ENCODE measurements around the gene PAEP.
"Not testable (repeated sequence)": the region's sequence is repeated elsewhere in the genome, so short reads cannot be mapped to it uniquely, and the experiment has no call there.

The PAEP gene

DNA sequence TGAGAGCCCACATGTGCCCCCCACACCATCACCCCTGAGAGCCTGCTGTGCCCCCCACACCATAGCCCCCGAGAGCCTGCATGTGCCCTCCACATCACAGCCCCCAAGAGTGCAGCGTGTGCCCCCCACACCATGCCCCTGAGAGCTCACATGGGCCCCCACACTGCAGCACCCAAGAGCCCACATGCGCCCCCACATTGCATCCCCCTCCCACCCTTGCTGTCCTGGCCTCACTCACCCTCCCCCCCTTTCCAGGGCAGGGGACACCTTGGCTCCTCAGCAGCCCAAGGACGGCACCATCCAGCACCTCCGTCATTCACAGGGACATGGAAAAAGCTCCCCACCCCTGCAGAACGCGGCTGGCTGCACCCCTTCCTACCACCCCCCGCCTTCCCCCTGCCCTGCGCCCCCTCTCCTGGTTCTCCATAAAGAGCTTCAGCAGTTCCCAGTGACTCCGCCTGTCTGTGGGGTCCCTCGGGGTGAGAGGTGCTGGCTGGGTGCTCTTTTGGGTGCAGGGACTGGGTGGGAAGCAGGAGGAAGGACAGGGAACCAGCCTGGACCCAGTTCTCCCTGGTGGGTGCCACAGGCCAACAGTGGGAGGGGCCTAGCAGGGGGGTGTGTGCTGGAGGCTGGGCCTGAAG is 35.3 kb upstream of the PAEP start:
- DNase-seq (ENCODE audit: low spot score) = no peak

DNA sequence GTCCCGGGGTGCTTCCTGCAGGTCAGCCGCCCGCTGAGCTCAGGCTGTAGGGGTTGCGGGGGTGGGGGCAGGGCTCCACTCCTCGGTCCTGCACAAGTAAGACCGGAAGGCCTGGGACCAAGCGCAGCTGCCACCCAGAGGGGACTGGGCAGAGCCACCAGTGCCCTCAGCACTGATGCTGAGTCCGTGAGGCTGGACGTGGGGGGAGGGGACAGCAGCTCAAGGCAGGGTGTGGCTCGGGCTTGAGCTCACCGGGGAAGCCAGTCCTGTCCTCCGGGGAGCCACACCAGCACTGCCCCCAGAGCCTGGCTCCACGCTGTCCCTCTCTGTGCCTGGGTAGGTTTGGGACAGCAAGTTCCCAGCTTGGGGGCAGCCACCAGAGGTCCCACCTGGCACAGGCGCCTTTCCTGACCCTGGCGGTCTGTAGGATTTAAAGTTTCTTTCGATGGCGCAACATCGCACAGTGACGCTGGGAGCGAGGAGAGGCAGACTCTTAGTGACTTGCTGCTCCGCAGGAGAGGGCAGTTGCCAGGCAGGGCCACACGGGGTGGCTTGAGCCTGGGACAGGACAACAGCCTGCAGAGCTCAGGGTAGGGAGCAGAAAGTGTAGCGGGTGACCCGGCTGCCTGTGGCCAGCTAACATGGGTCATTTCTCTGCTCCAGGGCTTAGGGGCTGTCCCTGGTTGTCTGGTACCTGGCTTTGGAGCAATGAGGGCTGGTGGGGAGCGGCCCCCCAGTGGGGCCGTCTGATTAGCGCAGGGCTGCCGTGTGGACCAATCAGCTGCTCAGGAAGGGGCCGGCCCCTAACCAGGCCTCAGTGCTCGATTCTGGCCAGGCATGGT is 34.6 kb upstream of the PAEP start:
- no peak for DNase-seq (ENCODE audit: low spot score)

DNA sequence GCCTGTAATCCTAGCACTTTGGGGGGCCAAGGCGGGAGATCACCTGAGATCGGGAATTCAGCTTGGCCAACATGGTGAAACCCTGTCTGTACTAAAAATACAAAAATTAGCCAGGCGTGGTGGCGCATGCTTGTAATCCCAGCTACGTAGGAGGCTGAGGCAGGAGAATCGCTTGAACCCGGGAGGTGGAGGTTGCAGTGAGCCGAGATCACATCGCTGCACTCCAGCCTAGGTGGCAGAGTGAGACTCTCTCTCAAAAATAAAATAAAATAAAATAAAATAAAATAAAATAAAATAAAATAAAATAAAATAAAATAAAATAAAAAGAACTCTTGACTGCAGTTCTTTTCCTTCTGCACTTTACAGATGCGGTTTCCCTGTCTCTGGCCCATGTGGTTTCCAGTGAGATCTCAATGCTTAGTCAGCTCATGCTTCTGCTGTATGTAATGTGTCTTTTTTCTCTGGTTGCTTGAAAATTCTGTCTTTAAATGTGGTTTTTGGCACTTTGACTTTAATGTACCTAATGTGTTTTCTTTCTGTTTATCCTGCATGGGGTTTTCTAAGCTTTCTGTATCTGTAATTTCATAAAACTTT is 32.6 kb upstream of the PAEP start:
- not testable (repeated sequence) for DNase-seq (ENCODE audit: low spot score)

DNA sequence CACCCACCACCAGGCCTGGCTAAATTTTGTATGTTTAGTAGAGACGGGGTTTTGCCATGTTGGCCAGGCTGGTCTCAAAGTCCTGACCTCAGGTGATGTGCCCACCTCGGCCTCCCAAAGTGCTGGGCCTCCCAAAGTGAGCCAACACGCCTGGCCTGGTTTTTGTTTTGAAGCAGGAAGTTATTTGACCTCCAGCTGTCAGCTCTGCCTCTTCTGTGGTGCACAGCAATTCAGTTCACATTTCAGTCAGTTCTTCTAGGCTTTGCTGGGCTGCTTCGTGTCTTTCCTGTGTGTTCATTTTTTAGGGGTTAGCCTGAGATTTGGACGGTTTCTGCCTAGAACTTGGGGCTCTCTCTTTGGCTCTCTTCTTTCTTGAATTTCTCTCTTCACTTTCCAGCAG is 31.4 kb upstream of the PAEP start:
- no peak for DNase-seq (ENCODE audit: low spot score)

DNA sequence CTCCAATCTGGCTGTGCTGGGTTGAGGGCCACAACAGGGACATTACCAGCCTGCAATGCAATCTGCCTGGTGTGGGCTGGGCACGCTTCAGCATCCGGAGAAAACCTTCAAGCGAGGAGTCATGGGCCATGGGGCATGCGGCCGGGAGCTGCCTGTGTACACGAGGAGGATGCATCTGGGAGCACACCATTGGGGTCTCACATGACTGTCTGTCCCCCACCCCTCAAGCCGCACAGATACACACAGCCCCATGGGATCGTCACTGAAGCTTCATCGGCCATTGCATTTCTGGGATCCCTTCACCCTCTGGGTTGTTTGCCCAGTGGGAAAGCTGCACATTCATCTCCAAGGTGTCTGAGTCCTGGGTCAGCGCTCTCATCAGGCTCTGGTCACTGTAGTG is 30.5 kb upstream of the PAEP start:
- no peak for DNase-seq (ENCODE audit: low spot score)

DNA sequence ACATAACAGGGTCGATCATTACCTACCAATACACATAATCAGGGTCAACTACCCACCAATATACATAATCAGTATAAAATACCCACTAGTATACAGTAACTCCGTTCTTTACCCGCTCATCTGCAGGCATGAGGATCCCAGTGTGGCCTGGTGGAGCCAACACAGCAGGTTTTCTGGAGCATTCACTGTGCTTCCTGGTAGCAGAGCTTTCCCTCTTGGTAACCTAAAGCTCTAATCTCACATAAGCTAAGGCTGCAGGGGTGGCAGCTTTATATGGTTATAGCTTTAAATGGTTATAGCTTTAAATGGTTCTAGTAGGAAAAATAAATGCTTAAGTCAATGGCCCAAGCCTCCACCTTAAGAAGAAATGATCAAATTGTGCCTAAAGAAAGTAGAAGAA is 28.4 kb upstream of the PAEP start:
- no peak for DNase-seq (ENCODE audit: low spot score)

DNA sequence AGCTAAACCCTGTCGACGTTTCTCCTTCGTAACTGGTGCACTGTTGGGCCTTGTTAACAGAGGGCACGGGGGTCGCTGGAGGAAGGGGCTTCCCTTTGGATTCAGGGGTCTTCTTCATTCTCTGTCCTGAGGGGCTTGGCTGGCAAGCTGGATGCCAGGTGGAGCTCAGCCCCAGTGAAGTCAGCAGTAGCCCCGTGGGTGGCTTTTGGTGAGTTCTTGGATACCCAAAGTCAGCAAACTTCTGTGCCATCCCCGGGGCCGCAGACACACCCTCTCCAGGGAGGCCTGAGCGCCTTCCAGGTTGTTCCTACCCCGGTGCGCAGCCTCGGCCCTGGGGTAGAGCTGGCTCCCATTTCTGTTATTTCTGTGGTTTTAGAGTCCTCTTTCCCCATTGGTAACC is 27.9 kb upstream of the PAEP start:
- DNase-seq (ENCODE audit: low spot score) = no peak

DNA sequence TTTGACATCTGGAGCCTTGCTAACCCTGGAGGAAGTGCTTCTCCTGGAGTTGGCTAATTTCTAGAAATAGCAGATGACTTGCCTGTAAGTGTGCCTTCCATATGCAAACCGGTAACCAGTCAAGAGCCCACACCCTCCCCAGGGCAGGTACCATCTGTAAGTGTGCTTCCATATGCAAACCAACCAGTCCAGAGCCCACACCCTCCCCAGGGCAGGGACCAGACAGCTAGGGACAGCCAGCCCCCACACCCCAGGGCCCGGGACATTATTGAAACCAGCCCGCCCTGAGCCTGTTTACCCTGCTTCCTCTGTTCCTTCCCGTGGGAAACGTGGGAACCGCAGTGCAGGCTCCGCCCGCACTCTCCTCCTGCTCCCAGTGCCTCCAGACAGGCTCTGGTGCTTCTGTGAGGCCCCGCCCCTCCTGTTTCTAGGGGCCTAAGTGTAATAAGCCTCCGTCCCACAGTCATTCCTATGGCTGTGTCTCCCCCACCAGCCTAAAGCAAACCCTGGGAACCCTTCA is 27.3 kb upstream of the PAEP start:
- DNase-seq (ENCODE audit: low spot score) = not testable (repeated sequence)

DNA sequence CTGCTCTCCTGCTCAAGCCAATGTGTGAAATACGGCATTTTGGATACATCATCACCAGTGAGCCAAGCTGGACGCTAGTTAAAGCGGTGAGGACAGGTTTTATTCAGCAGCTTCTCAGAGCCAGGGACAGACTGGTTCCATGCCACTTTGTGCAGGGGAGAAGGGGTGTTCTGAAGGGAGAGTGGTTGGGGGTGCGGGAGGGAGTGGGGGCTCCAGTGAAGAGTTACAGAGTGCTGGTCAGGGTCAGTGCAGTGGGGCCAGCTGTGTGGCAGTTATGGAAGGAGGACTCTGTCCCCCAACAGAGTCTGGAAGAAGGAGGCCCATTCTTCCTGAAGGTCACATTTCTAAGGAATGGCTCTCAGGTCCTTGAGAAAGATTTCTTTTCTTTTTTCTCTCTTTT is 26.7 kb upstream of the PAEP start:
- not testable (repeated sequence) for DNase-seq (ENCODE audit: low spot score)

DNA sequence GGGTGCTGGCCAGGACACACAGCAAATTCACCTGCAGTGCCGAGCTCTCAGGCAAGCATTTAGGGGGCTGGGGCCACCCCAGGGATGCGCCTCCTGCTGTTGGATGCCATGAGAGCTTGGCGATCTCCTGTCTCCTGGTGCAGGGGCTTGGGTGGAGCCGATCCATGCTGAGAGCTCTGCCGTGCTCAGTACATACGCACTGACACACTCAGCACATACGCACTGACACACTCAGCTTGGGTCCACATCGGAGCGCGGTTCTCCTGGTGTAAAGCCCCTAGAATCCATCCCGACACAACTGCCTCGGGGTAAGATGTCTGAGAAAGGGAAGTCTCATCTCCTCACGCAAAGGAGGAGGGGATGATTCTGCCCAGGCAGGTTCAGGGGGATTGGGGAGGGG is 25.9 kb upstream of the PAEP start:
- DNase-seq (ENCODE audit: low spot score) = not testable (repeated sequence)

DNA sequence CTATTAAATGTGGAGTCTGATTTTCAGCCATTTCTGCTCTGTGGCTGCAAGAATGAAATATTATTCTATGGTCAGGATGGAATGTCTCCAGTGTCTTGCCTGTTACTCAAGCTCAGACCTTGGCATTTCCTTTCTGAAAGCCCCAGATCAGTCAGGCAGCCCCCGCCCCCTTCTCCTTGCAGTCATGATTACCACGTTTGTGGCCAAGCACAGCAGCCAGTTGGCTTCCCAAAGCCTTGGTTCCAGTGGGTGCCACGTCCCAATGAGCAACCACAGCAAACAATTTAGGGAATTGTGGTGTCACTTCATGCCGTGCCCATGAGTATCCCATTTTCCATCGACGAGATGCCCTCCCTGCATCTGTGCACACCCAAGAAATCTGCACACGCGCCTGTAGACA is 25.3 kb upstream of the PAEP start:
- DNase-seq (ENCODE audit: low spot score) = no peak

DNA sequence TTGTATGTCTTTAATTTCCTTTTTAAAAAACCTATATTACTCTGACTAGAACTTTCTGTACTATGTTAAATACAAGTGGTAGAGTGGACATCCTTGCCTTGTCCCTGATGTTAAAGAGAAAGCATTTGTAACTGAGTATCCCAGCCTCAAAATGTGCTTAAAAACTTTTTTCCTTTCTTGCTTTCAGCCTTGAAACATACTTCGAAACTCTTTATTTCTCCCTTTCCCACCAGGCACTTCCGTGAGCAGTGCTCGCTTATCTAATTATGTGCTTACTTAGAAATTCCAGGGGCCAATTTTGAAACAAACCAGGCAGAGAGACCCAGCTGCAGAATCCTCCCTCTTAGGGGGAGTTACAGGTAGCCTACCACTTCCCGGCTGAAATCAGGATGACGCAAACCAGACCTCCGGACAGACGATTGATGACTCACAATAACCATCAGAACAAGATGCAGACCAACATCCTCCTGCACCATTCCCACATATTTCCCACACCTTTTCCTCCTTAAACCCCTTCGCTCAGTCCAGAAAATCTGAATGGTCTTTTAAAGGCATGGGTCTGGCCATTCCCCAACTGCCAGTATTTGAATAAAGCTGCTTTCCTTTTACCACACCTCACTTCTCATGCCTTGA is 18.2 kb upstream of the PAEP start:
- DNase-seq (ENCODE audit: low spot score) = not testable (repeated sequence)

DNA sequence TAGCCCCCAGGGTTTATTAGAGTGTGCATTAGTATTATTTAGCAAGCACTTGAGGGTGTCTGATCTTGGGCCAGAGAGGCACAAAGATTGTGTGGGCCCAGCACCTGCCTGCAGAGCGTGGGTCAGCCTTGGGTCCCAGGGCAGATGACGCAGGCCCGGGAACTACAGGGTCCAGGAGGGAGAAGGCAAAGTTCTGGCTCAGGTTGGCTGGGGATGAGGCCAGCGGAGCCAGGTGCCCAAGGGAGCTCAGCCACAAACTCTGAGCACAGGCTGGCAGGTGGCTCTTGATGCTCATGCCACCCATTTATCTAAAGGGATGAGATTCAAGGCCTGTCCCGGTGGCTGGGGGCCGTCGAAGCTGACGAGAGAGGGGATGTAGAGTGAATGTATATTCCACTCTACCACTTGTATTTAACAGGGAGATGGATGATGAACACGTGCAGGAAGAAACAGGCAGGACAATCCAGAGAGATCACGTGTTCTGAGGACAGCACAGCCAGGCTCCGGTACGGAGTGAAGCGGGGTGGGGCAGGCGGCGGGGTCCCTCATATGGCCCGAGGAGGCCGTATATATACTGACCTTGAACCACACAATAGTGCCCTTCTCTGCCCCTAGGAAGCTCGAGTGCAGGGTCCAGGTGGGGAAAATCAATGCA is 16.4 kb upstream of the PAEP start:
- DNase-seq (ENCODE audit: low spot score) = no peak

DNA sequence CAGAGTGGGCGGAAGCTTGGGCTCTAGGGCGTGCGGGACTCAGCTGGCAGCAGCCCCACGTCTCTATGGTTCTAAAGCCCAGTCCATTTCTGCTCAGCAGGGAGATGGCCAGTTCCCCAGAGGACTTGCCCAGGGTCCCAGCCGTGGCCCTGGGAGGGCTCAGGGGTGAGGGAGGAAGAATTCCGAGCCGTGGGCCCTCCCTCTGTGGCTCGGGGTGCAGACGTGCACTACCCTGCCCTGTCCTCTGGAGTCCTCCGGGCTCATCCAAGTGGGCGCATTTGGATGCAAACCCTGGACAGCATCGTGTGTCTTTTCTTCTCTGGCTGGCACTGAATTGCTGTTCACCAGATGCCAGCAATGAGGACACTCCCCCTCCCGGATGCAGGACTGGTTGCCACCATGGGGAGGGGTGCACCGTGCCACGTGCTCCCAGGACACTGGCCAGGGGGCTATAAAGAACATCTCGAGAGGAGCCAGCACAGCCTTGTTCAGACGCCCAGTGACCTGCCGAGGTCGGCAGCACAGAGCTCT is 15.8 kb upstream of the PAEP start, which contains the start of gene OBP2A:
OBP2A (plus strand) TSS at position 481 of the 531 bp plus-strand sequence. CDS start 55 bp downstream, outside the sequence.
- DNase-seq (ENCODE audit: low spot score) = not testable (repeated sequence)

DNA sequence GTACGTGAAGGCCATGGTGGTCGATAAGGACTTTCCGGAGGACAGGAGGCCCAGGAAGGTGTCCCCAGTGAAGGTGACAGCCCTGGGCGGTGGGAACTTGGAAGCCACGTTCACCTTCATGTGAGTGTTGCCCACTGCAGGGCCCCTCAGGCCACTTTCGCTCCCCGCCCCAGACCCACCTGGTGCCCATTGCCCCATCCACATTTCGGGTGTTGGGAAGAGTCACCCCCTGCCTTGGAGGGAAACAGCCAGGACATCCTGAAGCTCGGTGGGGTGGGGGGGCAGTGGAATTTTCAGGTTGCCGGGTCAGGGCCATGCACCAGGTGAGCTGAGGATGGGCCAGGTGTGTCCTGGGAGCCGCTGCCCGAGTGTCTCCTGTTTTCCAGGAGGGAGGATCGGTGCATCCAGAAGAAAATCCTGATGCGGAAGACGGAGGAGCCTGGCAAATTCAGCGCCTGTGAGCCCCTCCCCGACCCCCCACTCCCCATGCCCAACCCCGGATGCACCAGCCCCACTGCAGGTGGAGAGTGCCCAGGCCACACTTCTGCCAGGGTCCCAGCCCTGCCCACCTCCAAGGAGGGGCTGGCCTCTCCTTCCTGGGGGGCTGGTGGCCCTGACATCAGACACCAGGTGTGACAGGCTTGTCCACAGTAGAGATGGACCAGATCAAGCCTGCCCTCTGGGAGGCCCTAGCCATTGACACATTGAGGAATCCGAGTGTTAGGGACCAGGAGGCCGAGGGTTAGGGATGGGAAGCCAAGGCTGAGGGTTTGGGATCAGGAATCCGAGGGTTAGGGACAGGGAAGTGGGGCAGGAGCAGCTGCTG is 14.6 kb upstream of the PAEP start:
- not testable (repeated sequence) for DNase-seq (ENCODE audit: low spot score)

DNA sequence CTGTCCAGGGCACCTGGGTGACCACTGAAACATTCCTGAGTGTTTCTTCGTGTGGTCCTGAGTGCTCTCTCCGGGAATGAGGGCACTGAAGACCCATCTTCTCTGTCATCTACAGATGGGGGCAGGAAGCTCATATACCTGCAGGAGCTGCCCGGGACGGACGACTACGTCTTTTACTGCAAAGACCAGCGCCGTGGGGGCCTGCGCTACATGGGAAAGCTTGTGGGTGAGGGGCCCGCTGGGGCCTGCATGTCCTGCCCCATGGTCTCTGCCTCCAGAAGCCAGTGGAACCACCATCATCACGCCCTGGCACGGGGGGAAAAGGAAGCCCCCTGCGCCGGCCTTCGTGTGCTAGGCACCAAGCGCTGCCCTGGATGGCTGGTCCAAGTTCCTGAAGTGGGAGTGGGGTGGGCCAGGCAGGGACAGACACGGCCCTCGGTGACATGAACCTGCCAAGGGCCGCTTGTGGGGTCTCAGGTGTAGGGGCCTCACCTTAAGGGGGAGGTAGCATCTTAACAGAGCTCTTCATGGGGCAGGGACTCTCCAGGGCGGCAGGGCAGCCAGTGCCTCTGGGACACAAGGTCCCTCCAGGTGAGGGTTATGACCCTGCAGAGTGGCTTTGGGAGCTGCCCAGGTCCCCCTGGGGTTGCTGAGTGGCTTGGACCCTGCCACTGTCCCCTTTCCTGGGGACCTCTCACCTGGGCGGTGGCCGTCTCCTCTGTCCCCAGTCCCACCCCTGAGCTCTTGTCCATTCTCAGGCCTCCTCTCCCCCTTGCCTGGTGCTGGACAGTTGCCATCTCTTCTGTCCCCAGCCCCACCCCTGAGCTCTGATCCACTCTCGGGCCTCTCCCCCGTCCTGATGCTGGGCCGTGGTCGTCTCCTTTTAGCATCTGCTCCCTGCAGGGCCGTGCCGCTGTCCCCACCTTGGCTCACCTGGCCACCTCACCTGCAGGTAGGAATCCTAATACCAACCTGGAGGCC is 13.5 kb upstream of the PAEP start:
- DNase-seq (ENCODE audit: low spot score) = no peak

DNA sequence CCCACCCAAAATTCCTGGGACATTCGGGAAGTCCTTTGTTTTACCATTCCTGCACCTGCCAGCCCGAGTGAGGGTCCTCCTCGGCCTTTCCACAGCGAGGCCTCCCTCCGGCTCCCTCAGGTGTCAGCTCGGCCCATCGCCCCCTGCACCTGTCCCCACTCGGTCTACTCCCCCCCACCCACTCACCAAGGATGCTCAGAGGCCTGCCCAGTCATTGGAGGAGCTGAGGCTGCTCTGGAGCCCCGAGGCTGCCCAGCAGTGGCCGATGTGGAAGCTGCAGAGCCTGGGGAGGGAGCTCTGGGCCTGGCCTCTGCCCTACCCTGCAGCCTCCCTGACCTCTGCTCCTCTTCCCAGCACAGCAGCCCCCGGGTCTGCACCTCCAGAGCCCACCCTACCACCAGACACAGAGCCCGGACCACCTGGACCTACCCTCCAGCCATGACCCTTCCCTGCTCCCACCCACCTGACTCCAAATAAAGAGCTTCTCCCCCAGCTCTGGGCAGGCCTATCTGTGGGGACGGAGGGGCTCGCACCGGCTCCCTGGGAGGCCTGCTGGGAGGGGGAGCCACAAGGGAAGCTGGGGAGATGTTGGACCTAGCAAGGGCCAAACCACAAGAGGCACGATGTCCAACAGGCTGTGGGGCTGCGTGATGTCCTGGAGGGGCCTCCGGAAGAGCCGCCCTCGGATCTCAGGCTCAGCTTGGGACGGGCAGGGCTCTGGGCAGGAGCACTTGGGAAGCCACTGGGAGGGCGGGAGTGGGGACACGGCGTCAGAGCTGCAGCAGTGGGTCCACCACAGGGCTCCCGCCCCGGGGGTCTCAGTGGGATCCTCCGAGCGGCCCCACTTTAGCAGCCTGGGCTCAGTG is 11.8 kb upstream of the PAEP start:
- not testable (repeated sequence) for DNase-seq (ENCODE audit: low spot score)

DNA sequence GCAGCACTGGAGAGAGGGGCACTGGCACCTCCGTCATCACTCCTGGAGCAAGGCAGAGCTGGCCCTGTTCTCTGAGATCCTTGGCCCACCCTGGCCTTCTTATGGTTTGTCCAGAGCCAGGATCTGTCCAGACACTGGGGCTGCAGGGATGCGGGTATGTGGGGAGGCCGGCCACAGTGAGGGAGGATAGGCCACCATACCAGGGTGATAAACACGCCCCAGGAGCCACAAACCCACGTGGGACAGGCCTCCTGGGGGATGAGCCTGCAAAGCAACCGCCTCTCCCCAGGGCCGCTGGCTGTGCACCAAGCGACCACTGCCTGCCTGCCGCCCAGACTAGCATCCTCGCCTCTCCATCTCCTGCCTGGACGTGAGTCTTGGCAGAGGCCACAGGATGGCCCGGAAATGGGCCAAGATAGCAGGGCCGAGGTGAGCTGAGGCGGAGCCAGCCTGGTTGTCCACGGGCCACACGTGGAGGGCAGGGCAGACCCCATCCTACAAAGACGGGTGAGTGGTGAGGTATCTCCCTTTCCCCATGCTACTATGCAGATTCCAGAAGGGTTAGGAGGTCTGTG is 11.1 kb upstream of the PAEP start:
- no peak for DNase-seq (ENCODE audit: low spot score)

Data from HuH-7 (cell line).